ENCODE data around the gene XCL2. TPM values are rescaled to one million over a fixed set of nuclear protein-coding genes. Genes with fewer than 3 reads are reported as not detected.
"Not testable (repeated sequence)": the region's sequence is repeated elsewhere in the genome, so short reads cannot be mapped to it uniquely, and the experiment has no call there.

Gene XCL2
- not detected in 2 replicates for total RNA-seq

DNA sequence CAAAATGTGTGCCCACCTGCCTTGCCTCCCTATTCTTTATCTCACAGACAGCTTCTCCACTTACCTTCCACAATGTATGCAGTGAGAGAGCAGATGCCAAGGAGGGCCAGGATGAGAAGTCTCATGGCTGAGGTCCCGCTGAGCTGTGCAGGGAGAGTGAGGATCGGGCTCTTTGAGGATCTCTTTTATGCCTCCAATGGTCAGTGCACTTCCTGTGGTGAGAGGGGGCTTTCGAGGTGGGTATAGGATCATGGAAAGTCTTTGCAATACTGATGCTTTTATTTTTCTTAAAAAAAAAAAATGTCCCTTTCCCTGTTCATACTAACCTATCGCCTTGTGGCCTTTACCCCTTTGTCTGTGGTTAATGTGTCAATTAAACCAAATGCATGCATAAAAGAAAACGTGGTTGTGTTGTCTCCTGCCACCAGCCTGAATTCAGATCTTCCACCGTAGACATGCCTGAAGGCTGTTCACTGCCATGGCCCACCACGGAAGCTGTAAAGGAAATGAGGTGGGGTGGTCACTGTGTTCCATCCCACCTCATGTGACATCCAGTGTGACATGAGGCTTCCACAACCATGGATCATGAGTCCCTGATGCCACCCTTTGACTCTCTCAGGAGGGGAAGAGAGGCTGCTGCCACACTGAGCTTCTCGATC is at the start of gene XCL2:
Gene XCL2 (minus strand): TSS at position 158 of the 659 bp plus-strand sequence. CDS start 33 bp downstream, at position 125.
- not testable (repeated sequence) for FAIRE-seq; DNase-seq (ENCODE audit: low read depth); H3K36me3 ChIP-seq (ENCODE audit: control insufficient read depth, insufficient read depth, low read length); H3K4me3 ChIP-seq (ENCODE audit: low read depth, low read length); H3K27me3 ChIP-seq (ENCODE audit: control insufficient read depth, insufficient read depth, low read length)

GRCh38 chr1:168591641-168592250 is 47.9 kb upstream of the XCL2 start:
- DNase-seq (ENCODE audit: low read depth) (no peak), FAIRE-seq (no peak)
- TF ChIP-seq, protein P1, sequence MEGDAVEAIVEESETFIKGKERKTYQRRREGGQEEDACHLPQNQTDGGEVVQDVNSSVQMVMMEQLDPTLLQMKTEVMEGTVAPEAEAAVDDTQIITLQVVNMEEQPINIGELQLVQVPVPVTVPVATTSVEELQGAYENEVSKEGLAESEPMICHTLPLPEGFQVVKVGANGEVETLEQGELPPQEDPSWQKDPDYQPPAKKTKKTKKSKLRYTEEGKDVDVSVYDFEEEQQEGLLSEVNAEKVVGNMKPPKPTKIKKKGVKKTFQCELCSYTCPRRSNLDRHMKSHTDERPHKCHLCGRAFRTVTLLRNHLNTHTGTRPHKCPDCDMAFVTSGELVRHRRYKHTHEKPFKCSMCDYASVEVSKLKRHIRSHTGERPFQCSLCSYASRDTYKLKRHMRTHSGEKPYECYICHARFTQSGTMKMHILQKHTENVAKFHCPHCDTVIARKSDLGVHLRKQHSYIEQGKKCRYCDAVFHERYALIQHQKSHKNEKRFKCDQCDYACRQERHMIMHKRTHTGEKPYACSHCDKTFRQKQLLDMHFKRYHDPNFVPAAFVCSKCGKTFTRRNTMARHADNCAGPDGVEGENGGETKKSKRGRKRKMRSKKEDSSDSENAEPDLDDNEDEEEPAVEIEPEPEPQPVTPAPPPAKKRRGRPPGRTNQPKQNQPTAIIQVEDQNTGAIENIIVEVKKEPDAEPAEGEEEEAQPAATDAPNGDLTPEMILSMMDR (IDR thresholded peaks at IDR 0.05; ENCODE audit: insufficient read depth, low read length, severe bottlenecking), result no peak
- Histone ChIP-seq H3K27me3 (ENCODE audit: control insufficient read depth, insufficient read depth, low read length) (peaks cover 3% of the 10 kb centered on the region), H3K36me3 (ENCODE audit: control insufficient read depth, insufficient read depth, low read length) (no peaks in the 10 kb centered on the region), H3K4me3 (ENCODE audit: low read depth, low read length) (no peak overlapping the region)

- FAIRE-seq, result no peak
- DNase-seq (ENCODE audit: low read depth), result no peak
- TF ChIP-seq, protein P1 (IDR thresholded peaks at IDR 0.05; ENCODE audit: insufficient read depth, low read length, severe bottlenecking), result no peak
- H3K4me3 ChIP-seq (ENCODE audit: low read depth, low read length), result no peak overlapping the region
- H3K36me3 ChIP-seq (ENCODE audit: control insufficient read depth, insufficient read depth, low read length), result no peaks in the 10 kb centered on the region
- peaks cover 3% of the 10 kb centered on the region for H3K27me3 ChIP-seq (ENCODE audit: control insufficient read depth, insufficient read depth, low read length)
Observed at GRCh38 chr1:168591066-168591465, 47.3 kb upstream of the XCL2 start.

- no peak for FAIRE-seq
Observed at GRCh38 chr1:168589167-168589566, 45.4 kb upstream of the XCL2 start.

GRCh38 chr1:168585937-168586336 is 42.1 kb upstream of the XCL2 start:
- TF ChIP-seq, protein P1 (IDR thresholded peaks at IDR 0.05; ENCODE audit: insufficient read depth, low read length, severe bottlenecking), result no peak
- DNase-seq (ENCODE audit: low read depth) (peak; percentile 10), FAIRE-seq (no peak)
- Histone ChIP-seq H3K36me3 (ENCODE audit: control insufficient read depth, insufficient read depth, low read length) (no peaks in the 10 kb centered on the region), H3K27me3 (ENCODE audit: control insufficient read depth, insufficient read depth, low read length) (peaks cover 2% of the 10 kb centered on the region), H3K4me3 (ENCODE audit: low read depth, low read length) (no peak overlapping the region)

More at GRCh38 chr1:168589167-168589566, 45.4 kb upstream of the XCL2 start:
- no peaks in the 10 kb centered on the region for H3K36me3 ChIP-seq (ENCODE audit: control insufficient read depth, insufficient read depth, low read length)
- H3K27me3 ChIP-seq (ENCODE audit: control insufficient read depth, insufficient read depth, low read length), result peaks cover 3% of the 10 kb centered on the region
- DNase-seq (ENCODE audit: low read depth), result no peak
- TF ChIP-seq, protein P1 (IDR thresholded peaks at IDR 0.05; ENCODE audit: insufficient read depth, low read length, severe bottlenecking), result no peak
- H3K4me3 ChIP-seq (ENCODE audit: low read depth, low read length), result no peak overlapping the region

GRCh38 chr1:168585191-168585590 is 41.4 kb upstream of the XCL2 start:
- no peak overlapping the region for H3K4me3 ChIP-seq (ENCODE audit: low read depth, low read length)
- DNase-seq (ENCODE audit: low read depth) (peak; percentile 26), FAIRE-seq (no peak)
- no peaks in the 10 kb centered on the region for H3K36me3 ChIP-seq (ENCODE audit: control insufficient read depth, insufficient read depth, low read length)
- TF ChIP-seq, protein P1 (IDR thresholded peaks at IDR 0.05; ENCODE audit: insufficient read depth, low read length, severe bottlenecking), result no peak
- no peaks in the 10 kb centered on the region for H3K27me3 ChIP-seq (ENCODE audit: control insufficient read depth, insufficient read depth, low read length)
